ENCODE data around the gene ADAMTSL1. TPM values are rescaled to one million over a fixed set of nuclear protein-coding genes. Genes with fewer than 3 reads are reported as not detected.

ADAMTSL1 gene
- total and polyA plus RNA-seq, 9 of the 15 experiments (the other 6 are each of a cell fraction or from before 2014, with no cell fraction given): 0.01 TPM; not detected in 8

DNA sequence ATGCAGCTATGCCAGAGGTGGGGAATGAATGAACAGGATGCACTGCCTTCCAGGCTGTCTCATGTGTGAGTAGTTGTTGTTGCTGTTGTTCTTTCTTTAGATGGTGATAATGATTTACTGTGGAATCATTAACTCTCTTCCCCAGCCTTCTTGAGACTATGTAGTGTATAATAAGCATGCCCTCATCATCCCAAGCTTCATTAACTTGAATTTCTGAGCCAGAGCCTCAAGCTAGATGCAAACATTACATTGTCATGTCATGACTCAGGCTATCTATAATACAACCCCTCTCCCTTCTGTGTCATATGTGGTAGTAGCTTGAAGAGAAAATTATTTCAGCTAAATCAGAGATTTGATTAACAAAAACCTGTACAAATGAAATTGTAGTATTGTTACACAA, 10.0 kb upstream of the ADAMTSL1 start (continued):
- TF ChIP-seq, protein P1, sequence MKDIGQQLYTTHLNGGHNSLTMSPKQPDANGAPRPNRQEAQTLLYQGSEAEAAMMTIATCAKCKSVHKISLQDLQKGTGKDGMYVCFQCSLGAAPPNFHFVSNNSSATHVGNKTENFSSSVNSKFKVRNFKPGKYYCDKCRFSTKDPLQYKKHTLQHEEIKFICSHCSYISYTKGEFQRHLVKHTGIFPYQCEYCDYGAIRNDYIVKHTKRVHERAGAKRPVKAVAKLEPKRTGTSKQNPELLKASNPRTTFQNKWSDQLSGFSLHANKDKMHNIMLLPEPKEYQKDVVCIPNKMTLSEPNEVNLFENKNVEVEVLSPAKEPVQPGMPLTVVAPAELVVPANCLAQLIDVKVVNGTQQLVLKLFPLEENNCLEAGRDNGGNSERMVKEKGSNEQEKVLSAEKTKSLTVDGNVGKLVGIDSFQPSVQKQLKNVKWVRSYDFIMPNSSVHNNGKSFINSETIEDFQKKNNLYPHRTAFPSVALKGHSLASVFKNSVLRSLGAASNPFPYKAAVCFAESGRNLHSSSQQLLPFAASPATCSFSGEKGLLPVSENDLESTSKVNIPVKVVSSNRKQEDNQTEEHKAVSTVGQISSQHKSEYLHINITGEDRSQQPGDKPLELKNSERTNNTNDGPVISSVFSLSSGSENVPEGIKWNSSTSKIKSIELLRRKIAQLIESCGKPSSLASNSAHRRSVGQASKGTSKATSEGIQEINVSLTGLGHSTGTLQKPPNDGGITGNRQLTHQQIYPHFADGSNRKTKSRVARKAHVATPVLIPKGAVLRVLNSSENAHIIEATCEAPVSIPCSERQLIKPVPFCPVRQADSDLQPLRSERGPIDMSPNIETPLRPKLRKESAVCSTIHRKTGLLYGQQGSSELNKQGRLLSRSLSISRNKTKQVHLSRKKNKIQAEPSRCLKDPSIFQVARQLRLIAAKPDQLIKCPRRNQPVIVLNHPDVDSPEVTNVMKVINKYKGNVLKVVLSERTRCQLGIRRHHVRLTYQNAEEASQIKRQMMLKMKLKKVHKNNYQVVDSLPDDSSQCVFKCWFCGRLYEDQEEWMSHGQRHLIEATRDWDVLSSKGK (CRISPR knock-in tag; IDR thresholded peaks at IDR 0.05): no peak

DNA sequence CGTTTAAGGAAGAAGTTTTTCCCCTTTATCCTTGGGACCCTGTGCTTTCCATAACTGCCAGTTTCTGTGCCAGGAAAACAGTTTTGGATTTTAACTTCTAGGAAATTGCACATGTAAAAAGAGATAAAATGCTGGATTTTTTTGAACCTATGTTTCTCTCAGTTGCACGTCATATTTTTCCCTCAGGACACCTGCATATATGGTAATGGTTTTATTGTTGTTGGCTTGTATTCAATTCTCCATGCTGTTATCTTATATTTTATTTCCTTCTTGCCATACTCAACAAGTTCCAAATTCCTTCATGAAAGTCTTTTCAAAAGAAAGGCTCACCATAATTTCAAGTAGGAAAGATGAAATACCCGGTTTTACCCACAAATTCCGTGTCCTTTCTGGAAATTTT, 7.9 kb upstream of the ADAMTSL1 start:
- intact Hi-C loops (cut with micrococcal nuclease) (no loop called here), in situ Hi-C loops (cut with MboI) (no loop called here)
- no peaks in the 10 kb centered on the region for H3K9me1 ChIP-seq (ENCODE audit: control insufficient read depth, insufficient read depth, low read length)
- no peaks in the 10 kb centered on the region for H3K4me1 ChIP-seq (replicated peaks in 1 of 2; ENCODE audit: control insufficient read depth in 2 of 2, insufficient read depth in 2 of 2, low read length in 2 of 2)
- no peak overlapping the region for H3K4me2 ChIP-seq (ENCODE audit: insufficient read depth, low read length)
- no peak overlapping the region for H3K9ac ChIP-seq (ENCODE audit: insufficient read depth in 1 of 2, low read depth in 2 of 2, low read length in 2 of 2)
- no peaks in the 10 kb centered on the region for H3K9me3 ChIP-seq (replicated peaks; ENCODE audit: control insufficient read depth, insufficient read depth, low read depth, low read length)
- no peaks in the 10 kb centered on the region for H3K27me3 ChIP-seq (ENCODE audit: control insufficient read depth in 2 of 2, insufficient read depth in 2 of 2, low read length in 2 of 2)
- BruUV-seq (replicated peaks): no TSS peak
- no peak for DNase-seq (ENCODE audit: extremely low read depth in 1 of 4, low spot score in 3 of 4)
- CTCF ChIA-PET (ENCODE audit: low intra/inter-chr PET ratio): no interaction called here
- H3K36me3 ChIP-seq (ENCODE audit: control insufficient read depth, insufficient read depth, low read length): no peaks in the 10 kb centered on the region
- no peaks in the 10 kb centered on the region for H4K20me1 ChIP-seq (replicated peaks; ENCODE audit: control insufficient read depth, insufficient read depth, low read length)
- WGBS (ENCODE audit: insufficient coverage, low coverage, missing lambda C conversion rate): 2% methylated on average over 4 of the region's 4 CpGs
- no peaks in the 10 kb centered on the region for H3K79me2 ChIP-seq (ENCODE audit: control insufficient read depth, insufficient read depth, low read length)
- POLR2A ChIA-PET: no interaction called here
- no peak for TF ChIP-seq CBX1 (IDR thresholded peaks at IDR 0.05; ENCODE audit: low read depth)
- no peak overlapping the region for H3K27ac ChIP-seq (ENCODE audit: extremely low read depth, low read depth, low read length)
- no peak for ATAC-seq
- H3K4me3 ChIP-seq: no peak overlapping the region
- no peak for FAIRE-seq
- H2AFZ ChIP-seq (ENCODE audit: low read depth, low read length): no peak overlapping the region

Data from K562 (cell line).